HepG2 (cell line): Measurements from ENCODE around the gene BAIAP3. TPM values are rescaled to one million over a fixed set of nuclear protein-coding genes. Genes with fewer than 3 reads are reported as not detected.

Experiments
- BATF2 ChIP-seq: sonication (generic); formaldehyde crosslinking; IDR thresholded peaks from 2 replicates; pipeline ENCODE4 v1.8.0; 2022; ENCODE audit warnings: mild to moderate bottlenecking, missing genetic modification reagents, moderate library complexity
- ETV5 ChIP-seq: IDR thresholded peaks from 2 replicates; pipeline ENCODE4 v1.6.1; 2018; ENCODE audit warnings: missing biosample characterization, missing genetic modification reagents, inconsistent platforms, borderline replicate concordance
- FOXA3 ChIP-seq: IDR thresholded peaks from 2 replicates; pipeline ENCODE4 v1.6.1; 2016; ENCODE audit warnings: missing genetic modification reagents, missing compliant biosample characterization
- FUBP1 ChIP-seq: sonication (generic); formaldehyde crosslinking; IDR thresholded peaks from 2 replicates; pipeline ENCODE4 v1.5.1; 2020; ENCODE audit warnings: missing genetic modification reagents, mild to moderate bottlenecking, borderline replicate concordance
- HMG20B ChIP-seq: conservative IDR thresholded peaks from 2 replicates; pipeline ENCODE4 v1.6.1; 2016; ENCODE audit warnings: missing genetic modification reagents, missing compliant biosample characterization
- KDM1A ChIP-seq: IDR thresholded peaks from 2 replicates; pipeline ENCODE4 v1.6.1; 2016; ENCODE audit warnings: missing compliant biosample characterization
- MLXIP ChIP-seq: sonication (generic); formaldehyde crosslinking; IDR thresholded peaks from 2 replicates; pipeline ENCODE4 v1.9.0; 2021; ENCODE audit warnings: missing genetic modification reagents, borderline replicate concordance
- MTF2 ChIP-seq: sonication (generic); formaldehyde crosslinking; IDR thresholded peaks from 2 replicates; pipeline ENCODE4 v1.5.0; 2020; ENCODE audit warnings: missing genetic modification reagents, borderline replicate concordance
- POGZ ChIP-seq: sonication (generic); formaldehyde crosslinking; IDR thresholded peaks from 2 replicates; pipeline ENCODE4 v1.4.0; 2020; ENCODE audit warnings: mild to moderate bottlenecking, missing genetic modification reagents
- RFX1 ChIP-seq: fragments of 450-650 bp; IDR thresholded peaks from 2 replicates; pipeline ENCODE4 v1.6.1; 2017
- RFX3 ChIP-seq: IDR thresholded peaks from 2 replicates; pipeline ENCODE4 v1.6.1; 2016; ENCODE audit warnings: missing biosample characterization, missing genetic modification reagents
- SP1 ChIP-seq, 2 experiments: fragments of 450-650 bp in 1 of 2; sonication (generic) in 1 of 2; formaldehyde crosslinking in 1 of 2; IDR thresholded peaks; 2 replicates each; pipeline versions ENCODE4 v1.4.0 to v1.6.1; 2016 to 2020; ENCODE audit warnings: missing genetic modification reagents in 1 of 2
- SPEN ChIP-seq: sonication (generic); formaldehyde crosslinking; IDR thresholded peaks from 2 replicates; pipeline ENCODE4 v1.5.1; 2020; ENCODE audit warnings: low read depth, mild to moderate bottlenecking, missing genetic modification reagents
- STAG1 ChIP-seq: sonication (generic); formaldehyde crosslinking; IDR thresholded peaks from 2 replicates; pipeline ENCODE4 v1.4.0; 2020; ENCODE audit warnings: missing genetic modification reagents
- TBL1XR1 ChIP-seq: fragments of 150-350 bp; IDR thresholded peaks from 2 replicates; pipeline ENCODE4 v1.6.1; 2014; ENCODE audit warnings: borderline replicate concordance, low read length; ENCODE audit not compliant: partially characterized antibody
- ZFP1 ChIP-seq: IDR thresholded peaks from 2 replicates; pipeline ENCODE4 v1.6.1; 2016
- ZNF24 ChIP-seq: fragments of 450-650 bp; IDR thresholded peaks from 2 replicates; pipeline ENCODE4 v1.6.1; 2017; ENCODE audit warnings: antibody characterized with exemption, mild to moderate bottlenecking
- ZNF292 ChIP-seq: sonication (generic); formaldehyde crosslinking; IDR thresholded peaks from 2 replicates; pipeline ENCODE4 v1.8.1; 2022; ENCODE audit warnings: mild to moderate bottlenecking, low read depth, missing genetic modification reagents, borderline replicate concordance
- ZNF430 ChIP-seq: sonication (generic); formaldehyde crosslinking; IDR thresholded peaks from 2 replicates; pipeline ENCODE4 v1.9.0; 2021; ENCODE audit warnings: mild to moderate bottlenecking, missing genetic modification reagents
- ZNF709 ChIP-seq: sonication (generic); formaldehyde crosslinking; IDR thresholded peaks from 2 replicates; pipeline ENCODE4 v1.5.0; 2020; ENCODE audit warnings: mild to moderate bottlenecking, missing genetic modification reagents
- ZNF841 ChIP-seq: sonication (generic); formaldehyde crosslinking; IDR thresholded peaks from 2 replicates; pipeline ENCODE4 v1.8.1; 2023; ENCODE audit warnings: missing genetic modification reagents, borderline replicate concordance
- polyA plus RNA-seq, 8 experiments: library from polyadenylated mRNA; depleted of rRNA in 3 of 8; stranded (reverse) in 7 of 8; unstranded in 1 of 8; fragments of >200 nt; fragmentation: Illumina TruSeq in 4 of 8; extraction: Trizol in 4 of 8; gene quantifications; 2 replicates each; pipeline versions ENCODE4 v1.2.1 to v1.2.3, GENCODE V29; 2011 to 2016; ENCODE audit warnings: low read depth in 4 of 8, missing spikeins in 1 of 8, mixed read lengths in 1 of 8; ENCODE audit not compliant: insufficient read depth in 1 of 8
- total RNA-seq, 5 experiments: library from RNA; depleted of rRNA; stranded (reverse); fragments of >200 nt; fragmentation: Illumina TruSeq; extraction: Trizol; gene quantifications; 2 replicates each; pipeline ENCODE4 v1.2.3, GENCODE V29; 2016; ENCODE audit warnings: low read depth in 1 of 5
- TF ChIP-seq, protein P1 (sequence below): sonication (generic); formaldehyde crosslinking; conservative IDR thresholded peaks from 2 replicates; pipeline ENCODE4 v1.8.0; 2022; ENCODE audit warnings: mild to moderate bottlenecking, moderate library complexity, missing genetic modification reagents
- TF ChIP-seq, protein P2 (sequence below): IDR thresholded peaks from 2 replicates; pipeline ENCODE4 v1.6.1; 2016

BAIAP3 gene
- total and polyA plus RNA-seq, 2 of the 13 experiments (the other 11 are each of a cell fraction or from before 2014, with no cell fraction given), result 3.2 to 5.7 TPM

DNA sequence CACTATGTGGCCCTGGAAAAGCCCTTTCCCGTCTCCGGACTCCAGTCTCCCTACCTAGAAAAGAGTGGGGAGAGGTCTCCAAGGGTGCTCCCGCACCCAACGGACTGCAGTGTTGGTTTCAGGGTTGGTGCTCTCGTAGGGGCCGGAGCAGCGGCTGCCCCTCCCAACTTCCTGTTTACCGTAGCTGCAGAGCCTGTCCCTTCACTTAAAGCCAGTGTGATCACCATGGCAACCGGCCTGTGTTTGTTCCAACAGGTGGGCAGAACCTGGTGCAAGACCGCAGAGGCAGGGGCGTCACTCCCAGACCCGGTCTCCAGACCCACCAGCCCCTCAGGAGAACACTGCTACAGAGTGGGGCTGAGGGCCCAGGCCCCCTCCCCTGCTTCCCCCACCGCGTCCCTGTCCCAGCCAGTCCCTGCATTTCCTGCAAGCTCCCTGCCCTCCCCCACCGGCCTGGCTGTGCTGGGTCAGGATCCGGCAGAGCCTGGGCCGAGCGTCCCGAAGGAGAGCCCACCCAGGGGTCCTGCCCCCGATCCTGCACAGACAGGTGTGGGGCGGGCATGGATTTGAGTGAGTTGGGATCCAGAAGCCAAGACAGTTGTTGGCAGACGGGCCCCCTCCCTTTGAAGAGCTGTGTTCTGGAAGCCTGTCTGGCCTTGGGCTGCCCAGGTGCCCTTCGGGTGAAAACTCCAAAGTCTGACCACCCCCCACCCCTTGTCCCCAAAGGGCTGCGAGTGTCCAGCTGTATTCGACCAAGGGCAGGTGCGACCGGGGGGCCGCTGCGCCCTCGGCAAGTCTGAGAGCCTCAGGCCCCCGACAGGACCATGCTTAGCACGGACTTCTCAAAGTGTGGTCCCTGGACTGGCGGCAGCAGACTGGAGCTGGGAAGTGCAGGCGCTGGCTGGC is 1.5 kb upstream of the BAIAP3 start (continued):
- TF ChIP-seq, protein P1, sequence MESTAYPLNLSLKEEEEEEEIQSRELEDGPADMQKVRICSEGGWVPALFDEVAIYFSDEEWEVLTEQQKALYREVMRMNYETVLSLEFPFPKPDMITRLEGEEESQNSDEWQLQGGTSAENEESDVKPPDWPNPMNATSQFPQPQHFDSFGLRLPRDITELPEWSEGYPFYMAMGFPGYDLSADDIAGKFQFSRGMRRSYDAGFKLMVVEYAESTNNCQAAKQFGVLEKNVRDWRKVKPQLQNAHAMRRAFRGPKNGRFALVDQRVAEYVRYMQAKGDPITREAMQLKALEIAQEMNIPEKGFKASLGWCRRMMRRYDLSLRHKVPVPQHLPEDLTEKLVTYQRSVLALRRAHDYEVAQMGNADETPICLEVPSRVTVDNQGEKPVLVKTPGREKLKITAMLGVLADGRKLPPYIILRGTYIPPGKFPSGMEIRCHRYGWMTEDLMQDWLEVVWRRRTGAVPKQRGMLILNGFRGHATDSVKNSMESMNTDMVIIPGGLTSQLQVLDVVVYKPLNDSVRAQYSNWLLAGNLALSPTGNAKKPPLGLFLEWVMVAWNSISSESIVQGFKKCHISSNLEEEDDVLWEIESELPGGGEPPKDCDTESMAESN (CRISPR knock-in tag), result no peak
- TF ChIP-seq SPEN (CRISPR knock-in tag) (peak; percentile 27; the same call in 1 of the 2 replicates), MLXIP (CRISPR knock-in tag) (no peak), ETV5 (CRISPR knock-in tag) (peak; percentile 91), HMG20B (CRISPR knock-in tag) (no peak), ZNF709 (CRISPR knock-in tag) (peak; percentile 52; the same call in 1 of the 2 replicates), TBL1XR1 (no peak), ZNF430 (no peak), ZNF841 (CRISPR knock-in tag) (no peak), MTF2 (CRISPR knock-in tag) (no peak), ZFP1 (no peak), ZNF24 (no peak), FOXA3 (peak; percentile 76), RFX1 (peak; percentile 87), RFX3 (CRISPR knock-in tag) (peak; percentile 89), KDM1A (CRISPR knock-in tag) (no peak), FUBP1 (CRISPR knock-in tag) (no peak), STAG1 (CRISPR knock-in tag) (no peak; the same call in 1 of the 2 replicates), SP1 (IDR thresholded peaks at IDR 0.05) (no peak), SP1 (CRISPR knock-in tag; IDR thresholded peaks at IDR 0.05) (no peak), BATF2 (CRISPR knock-in tag) (no peak), ZNF292 (CRISPR knock-in tag) (peak; percentile 90), POGZ (CRISPR knock-in tag) (no peak)
- TF ChIP-seq, protein P2, sequence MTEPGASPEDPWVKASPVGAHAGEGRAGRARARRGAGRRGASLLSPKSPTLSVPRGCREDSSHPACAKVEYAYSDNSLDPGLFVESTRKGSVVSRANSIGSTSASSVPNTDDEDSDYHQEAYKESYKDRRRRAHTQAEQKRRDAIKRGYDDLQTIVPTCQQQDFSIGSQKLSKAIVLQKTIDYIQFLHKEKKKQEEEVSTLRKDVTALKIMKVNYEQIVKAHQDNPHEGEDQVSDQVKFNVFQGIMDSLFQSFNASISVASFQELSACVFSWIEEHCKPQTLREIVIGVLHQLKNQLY (CRISPR knock-in tag), result no peak
